Thymus (tissue), 11 donors: Measurements from ENCODE around the gene ZNF19. TPM values are rescaled to one million over a fixed set of nuclear protein-coding genes. Genes with fewer than 3 reads are reported as not detected.
"Not testable (repeated sequence)": the region's sequence is repeated elsewhere in the genome, so short reads cannot be mapped to it uniquely, and the experiment has no call there.

Experiments
- DNase-seq, 9 donors: peaks; one replicate each; pipeline ENCODE4 v3.0.0-alpha.2; 2013; ENCODE audit warnings: low spot score in 9 of 9, low read depth in 6 of 9, missing footprints in 1 of 9
- H3K27ac ChIP-seq, 2 donors: one replicate each; pipeline ENCODE4 v1.5.1; 2013; ENCODE audit warnings: control low read depth in 1 of 2, low read depth in 1 of 2, low read length in 1 of 2, mild to moderate bottlenecking in 1 of 2, moderate library complexity in 1 of 2
- H3K27me3 ChIP-seq, 2 donors: one replicate each; pipeline ENCODE4 v1.5.1; 2013; ENCODE audit warnings: low read length in 1 of 2; ENCODE audit not compliant: control insufficient read depth in 2 of 2, insufficient read depth in 1 of 2
- H3K36me3 ChIP-seq, 2 donors: one replicate each; pipeline ENCODE4 v1.5.1; 2013; ENCODE audit warnings: low read length in 1 of 2, mild to moderate bottlenecking in 1 of 2, moderate library complexity in 1 of 2; ENCODE audit not compliant: control insufficient read depth in 2 of 2, insufficient read depth in 2 of 2
- H3K4me1 ChIP-seq, 2 donors: one replicate each; pipeline ENCODE4 v1.5.1; 2013; ENCODE audit warnings: low read length in 2 of 2; ENCODE audit not compliant: control insufficient read depth in 2 of 2, insufficient read depth in 2 of 2
- H3K4me3 ChIP-seq, 2 donors: one replicate each; pipeline ENCODE4 v1.5.1; 2013; ENCODE audit warnings: low read length in 2 of 2, control low read depth in 1 of 2, mild to moderate bottlenecking in 1 of 2
- H3K9me3 ChIP-seq, 2 donors: one replicate each; pipeline ENCODE4 v1.5.1; 2013; ENCODE audit warnings: low read length in 1 of 2, mild to moderate bottlenecking in 1 of 2; ENCODE audit not compliant: control insufficient read depth in 2 of 2, insufficient read depth in 1 of 2
- WGBS: extraction: QIAGEN DNeasy Blood & Tissue Kit; methylation state at CpG from one replicate; pipeline ENCODE4 v1.1.7; 2013; 5-methylcytosine and 5-hydroxymethylcytosine counted together
- polyA plus RNA-seq: library from polyadenylated mRNA; stranded (reverse); fragments of 200-250 nt; gene quantifications from one replicate; pipeline ENCODE4 v1.2.3, GENCODE V29; 2013
- total RNA-seq: library from RNA; stranded (reverse); fragments of 120-200 nt; gene quantifications from one replicate; pipeline ENCODE4 v1.2.4, GENCODE V29; 2013
- donor health status: healthy.

The ZNF19 gene
- total and polyA plus RNA-seq, 2 donors, result 2.5 to 3.2 TPM

GRCh38 chr16:71520550-71520949, 31.4 kb upstream of the ZNF19 start:
- H3K36me3 ChIP-seq, result no peaks in the 10 kb centered on the region
- no peaks in the 10 kb centered on the region for H3K9me3 ChIP-seq
- no peak for DNase-seq
- H3K4me3 ChIP-seq, result no peak overlapping the region
- no peaks in the 10 kb centered on the region for H3K4me1 ChIP-seq
- peaks cover 0 to 7% of the 10 kb centered on the region in 2 donors for H3K27me3 ChIP-seq
- WGBS, result 81% methylated on average over 3 of the region's 3 CpGs
- H3K27ac ChIP-seq, result no peak overlapping the region

GRCh38 chr16:71515026-71515425, 25.9 kb upstream of the ZNF19 start:
- H3K27me3 ChIP-seq, result no peaks in the 10 kb centered on the region
- no peak for DNase-seq
- WGBS, result 89% methylated on average over 3 of the region's 3 CpGs

GRCh38 chr16:71514476-71514875, 25.4 kb upstream of the ZNF19 start:
- DNase-seq, result no peak
- no peaks in the 10 kb centered on the region for H3K9me3 ChIP-seq
- H3K27ac ChIP-seq, result no peak overlapping the region
- 92% methylated on average over 7 of the region's 7 CpGs for WGBS
- no peaks in the 10 kb centered on the region for H3K36me3 ChIP-seq
- no peak overlapping the region for H3K4me3 ChIP-seq
- H3K4me1 ChIP-seq, result no peaks in the 10 kb centered on the region
- no peaks in the 10 kb centered on the region for H3K27me3 ChIP-seq

More at GRCh38 chr16:71515026-71515425, 25.9 kb upstream of the ZNF19 start:
- Histone ChIP-seq H3K4me1 (no peaks in the 10 kb centered on the region), H3K36me3 (no peaks in the 10 kb centered on the region), H3K9me3 (no peaks in the 10 kb centered on the region), H3K4me3 (no peak overlapping the region), H3K27ac (no peak overlapping the region)

- Histone ChIP-seq H3K27ac (no peak overlapping the region), H3K9me3 (no peaks in the 10 kb centered on the region), H3K27me3 (no peaks in the 10 kb centered on the region), H3K4me3 (no peak overlapping the region), H3K36me3 (no peaks in the 10 kb centered on the region), H3K4me1 (no peaks in the 10 kb centered on the region)
- DNase-seq, result no peak
- 76% methylated on average over 1 of the region's 1 CpG for WGBS
These were observed 24.2 kb upstream of the ZNF19 start for GRCh38 chr16:71513302-71513701.

GRCh38 chr16:71507061-71507460, 17.9 kb upstream of the ZNF19 start:
- no peak for DNase-seq
- Histone ChIP-seq H3K9me3 (no peaks in the 10 kb centered on the region), H3K27me3 (no peaks in the 10 kb centered on the region), H3K4me3 (no peak overlapping the region), H3K36me3 (no peaks in the 10 kb centered on the region), H3K27ac (no peak overlapping the region), H3K4me1 (no peaks in the 10 kb centered on the region)
- 88% methylated on average over 1 of the region's 1 CpG for WGBS

- no peaks in the 10 kb centered on the region for H3K27me3 ChIP-seq
- DNase-seq, result no peak
- H3K9me3 ChIP-seq, result no peaks in the 10 kb centered on the region
- WGBS, result 89% methylated on average over 5 of the region's 5 CpGs
- H3K36me3 ChIP-seq, result no peaks in the 10 kb centered on the region
- H3K4me1 ChIP-seq, result no peaks in the 10 kb centered on the region
- no peak overlapping the region for H3K4me3 ChIP-seq
- H3K27ac ChIP-seq, result no peak overlapping the region
These were observed 15.8 kb upstream of the ZNF19 start for GRCh38 chr16:71504901-71505300.

- WGBS, result 91% methylated on average over 7 of the region's 7 CpGs
- not testable (repeated sequence) for H3K27me3 ChIP-seq
These were observed 14.9 kb upstream of the ZNF19 start for GRCh38 chr16:71504051-71504450.

GRCh38 chr16:71501547-71501946, 12.4 kb upstream of the ZNF19 start:
- no peaks in the 10 kb centered on the region for H3K4me1 ChIP-seq
- WGBS, result 73% methylated on average over 3 of the region's 3 CpGs
- no peak overlapping the region for H3K4me3 ChIP-seq

More at GRCh38 chr16:71504051-71504450, 14.9 kb upstream of the ZNF19 start:
- not testable (repeated sequence) for H3K4me3 ChIP-seq, H3K27ac ChIP-seq, H3K4me1 ChIP-seq, DNase-seq, H3K36me3 ChIP-seq, H3K9me3 ChIP-seq

GRCh38 chr16:71500964-71501363, 11.8 kb upstream of the ZNF19 start:
- Histone ChIP-seq H3K27me3 (no peaks in the 10 kb centered on the region), H3K4me1 (no peaks in the 10 kb centered on the region), H3K36me3 (no peaks in the 10 kb centered on the region), H3K9me3 (no peaks in the 10 kb centered on the region), H3K4me3 (no peak overlapping the region), H3K27ac (no peak overlapping the region)
- WGBS, result 88% methylated on average over 2 of the region's 2 CpGs
- DNase-seq, result no peak

More at GRCh38 chr16:71501547-71501946, 12.4 kb upstream of the ZNF19 start:
- no peaks in the 10 kb centered on the region for H3K27me3 ChIP-seq
- no peak overlapping the region for H3K27ac ChIP-seq
- H3K36me3 ChIP-seq, result no peaks in the 10 kb centered on the region
- H3K9me3 ChIP-seq, result no peaks in the 10 kb centered on the region
- DNase-seq, result no peak
